Ramos (cell line): ENCODE data around the gene KLHDC10.
"Not testable (repeated sequence)": the region's sequence is repeated elsewhere in the genome, so short reads cannot be mapped to it uniquely, and the experiment has no call there.

Source experiments
- in situ Hi-C: fragments of 300-500 bp; cut with MboI; formaldehyde crosslinking; loops from one replicate; pipeline ENCODE4 v1.14.3; 2022; ENCODE audit warnings: low sequenced_read_pairs; ENCODE audit not compliant: unreplicated experiment

Gene KLHDC10, protein sequence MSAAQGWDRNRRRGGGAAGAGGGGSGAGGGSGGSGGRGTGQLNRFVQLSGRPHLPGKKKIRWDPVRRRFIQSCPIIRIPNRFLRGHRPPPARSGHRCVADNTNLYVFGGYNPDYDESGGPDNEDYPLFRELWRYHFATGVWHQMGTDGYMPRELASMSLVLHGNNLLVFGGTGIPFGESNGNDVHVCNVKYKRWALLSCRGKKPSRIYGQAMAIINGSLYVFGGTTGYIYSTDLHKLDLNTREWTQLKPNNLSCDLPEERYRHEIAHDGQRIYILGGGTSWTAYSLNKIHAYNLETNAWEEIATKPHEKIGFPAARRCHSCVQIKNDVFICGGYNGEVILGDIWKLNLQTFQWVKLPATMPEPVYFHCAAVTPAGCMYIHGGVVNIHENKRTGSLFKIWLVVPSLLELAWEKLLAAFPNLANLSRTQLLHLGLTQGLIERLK

DNA sequence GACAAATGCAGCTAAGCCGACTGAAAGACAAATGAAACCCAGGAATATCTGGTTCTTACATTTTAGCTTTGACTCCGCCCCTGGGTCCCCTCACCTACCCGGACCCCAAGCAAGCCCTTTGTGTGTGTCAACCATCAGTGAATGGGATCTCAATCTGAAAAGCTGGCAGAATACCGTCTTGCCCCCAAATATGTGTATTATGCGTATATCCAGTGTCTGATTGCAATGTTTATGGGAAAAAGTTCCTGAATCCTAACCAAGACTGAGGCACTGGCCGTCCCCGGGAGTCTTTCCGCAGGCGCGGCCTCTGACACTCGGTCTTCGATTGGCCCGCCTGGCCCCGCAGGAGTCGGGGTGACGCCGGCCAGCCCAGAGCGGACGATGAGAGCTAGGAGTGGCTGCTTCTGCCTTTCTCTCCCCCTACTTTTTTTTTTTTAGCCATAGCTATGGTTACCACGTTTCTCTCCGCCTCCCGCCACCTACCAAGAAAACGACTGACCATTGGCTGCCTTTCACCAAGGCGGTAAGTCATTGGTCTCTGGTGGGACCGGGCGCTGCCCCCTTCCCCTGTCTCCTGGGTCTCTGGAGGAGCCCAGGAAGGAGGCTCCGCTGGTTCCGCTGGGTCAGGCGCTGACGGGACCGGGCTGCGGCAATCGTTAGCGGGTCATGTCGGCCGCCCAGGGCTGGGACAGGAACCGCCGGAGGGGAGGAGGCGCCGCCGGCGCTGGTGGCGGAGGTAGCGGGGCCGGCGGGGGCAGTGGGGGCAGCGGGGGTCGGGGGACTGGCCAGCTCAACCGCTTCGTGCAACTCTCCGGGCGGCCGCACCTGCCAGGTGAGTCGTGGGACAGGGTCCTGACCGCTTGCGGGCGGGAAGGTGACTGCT is at the start of gene KLHDC10:
TSS of gene KLHDC10 (plus strand) at position 557 of the 883 bp plus-strand sequence. CDS start at position 667, 110 bp downstream.
- in situ Hi-C loops: loop anchor here (5.0 to 10.0 kb wide), 2 partner anchors 687 to 755 kb away; no protein-coding TSS in a partner anchor

DNA sequence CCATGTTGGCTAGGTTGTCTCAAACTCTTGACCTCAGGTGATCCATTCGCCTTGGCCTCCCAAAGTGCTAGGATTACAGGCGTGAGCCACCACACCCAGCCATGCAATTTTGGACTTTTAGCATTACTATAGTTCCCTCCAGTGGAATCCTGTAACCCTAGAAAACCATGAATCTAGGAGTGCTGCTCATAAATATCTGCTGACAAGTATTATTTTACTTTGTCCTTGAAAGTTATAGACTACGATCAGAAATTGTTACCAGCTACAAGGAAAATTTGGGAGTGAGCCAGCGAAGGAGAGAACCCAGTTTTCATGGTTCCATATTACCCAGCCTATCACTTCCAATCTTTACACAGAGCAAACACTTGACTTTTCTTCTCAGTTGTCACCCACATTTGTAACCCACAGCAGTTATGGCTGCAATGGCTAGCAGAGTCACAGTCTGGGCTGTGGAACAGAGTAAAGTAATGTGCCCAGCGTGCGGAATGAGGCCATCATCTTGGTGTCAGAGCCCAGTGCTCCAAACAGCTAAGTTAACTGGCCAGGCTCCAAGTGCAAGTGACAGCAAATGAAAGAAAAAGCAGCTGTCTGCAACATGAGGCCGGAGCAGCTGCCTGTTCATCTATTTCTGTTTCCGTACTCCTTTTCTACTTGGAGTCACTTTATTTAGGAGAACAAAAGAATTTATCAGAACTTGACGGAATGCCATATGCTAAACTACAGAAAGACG is 49.1 kb upstream of the KLHDC10 start:
- in situ Hi-C loops: loop anchor here (25.0 kb wide), 1 partner anchor 359 kb away; no protein-coding TSS in a partner anchor

DNA sequence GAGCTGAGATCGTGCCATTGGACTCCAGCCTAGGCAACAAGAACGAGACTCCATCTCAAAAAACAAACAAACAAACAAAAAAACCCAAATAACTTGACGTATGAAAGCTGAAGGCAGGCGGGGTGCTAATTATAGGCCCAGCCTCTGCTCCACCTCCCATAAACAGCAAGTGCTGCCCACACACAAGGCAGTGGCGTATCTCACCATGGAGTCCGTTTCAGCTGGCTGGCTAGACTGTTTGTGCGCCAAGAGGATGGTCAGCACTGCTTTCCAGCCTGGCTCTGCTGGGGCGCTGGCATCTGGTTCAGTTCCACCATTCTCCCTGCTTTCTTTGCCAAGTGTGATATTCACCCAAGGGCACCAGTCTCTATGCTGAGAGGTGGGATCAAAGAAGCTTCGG is 48.2 kb upstream of the KLHDC10 start:
- in situ Hi-C loops: loop anchor here (25.0 kb wide), 1 partner anchor 360 kb away; no protein-coding TSS in a partner anchor

DNA sequence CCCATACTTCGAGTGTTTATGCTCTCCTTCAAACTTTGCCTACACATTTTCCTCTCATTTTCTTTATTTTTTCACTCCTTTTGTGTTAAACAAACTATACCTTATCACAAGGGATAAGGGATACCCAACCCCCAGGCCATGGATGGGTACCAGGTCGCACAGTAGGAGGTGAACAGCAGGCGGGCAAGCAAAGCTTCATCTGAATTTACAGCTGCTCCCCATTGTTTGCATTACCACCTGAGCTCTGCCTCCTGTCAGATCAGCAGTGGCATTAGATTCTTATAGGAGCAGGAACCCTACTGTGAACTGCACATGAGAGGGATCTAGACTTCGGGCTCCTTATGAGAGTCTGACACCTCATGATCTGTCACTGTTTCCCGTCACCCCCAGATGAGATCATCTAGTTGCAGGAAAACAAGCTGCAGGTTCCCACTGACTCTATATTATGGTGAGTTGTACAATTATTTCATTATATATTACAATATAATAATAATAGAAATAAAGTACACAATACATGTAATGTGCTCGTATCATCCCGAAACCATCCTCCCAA is 47.6 kb upstream of the KLHDC10 start:
- in situ Hi-C loops: loop anchor here (25.0 kb wide), 1 partner anchor 360 kb away; no protein-coding TSS in a partner anchor

DNA sequence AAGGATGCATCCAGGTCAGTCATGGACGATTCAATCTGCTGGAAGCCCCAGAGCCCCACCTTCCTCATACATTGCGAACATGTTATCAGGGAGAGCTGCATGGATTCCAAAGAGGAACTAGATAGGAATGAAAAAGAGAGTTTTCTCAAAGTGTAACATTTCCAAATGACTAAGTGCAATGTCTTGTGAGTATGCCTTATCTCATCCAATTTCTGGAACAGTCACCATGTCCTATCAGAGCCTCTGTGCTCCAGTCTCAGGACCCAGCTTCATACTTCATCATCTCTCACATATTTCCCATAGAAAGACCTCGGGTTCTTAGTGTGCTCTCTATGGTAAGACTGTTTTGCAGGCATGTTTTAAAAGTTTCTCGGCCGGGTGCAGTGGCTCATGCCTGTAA is 45.9 kb upstream of the KLHDC10 start:
- in situ Hi-C loops: loop anchor here (25.0 kb wide), 1 partner anchor 362 kb away; no protein-coding TSS in a partner anchor

DNA sequence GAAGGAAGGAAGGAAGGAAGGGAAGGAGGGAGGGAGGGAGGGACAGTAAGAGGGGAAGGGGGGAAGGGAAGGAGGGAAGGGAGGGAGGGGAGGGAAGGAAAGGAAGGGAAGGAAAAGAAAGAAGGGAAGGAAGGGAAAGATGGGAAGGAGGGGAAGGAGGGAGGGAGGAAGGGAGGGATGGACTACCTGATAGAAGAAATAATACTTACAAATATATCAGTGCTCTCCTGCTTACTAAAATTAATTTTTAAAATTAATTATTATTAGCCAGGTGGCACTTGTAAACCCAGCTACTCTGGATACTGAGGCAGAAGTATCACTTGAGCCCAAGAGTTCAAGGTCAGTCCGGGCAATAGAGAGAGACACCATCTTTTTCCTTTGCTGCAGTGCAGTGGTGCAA is 37.6 kb upstream of the KLHDC10 start:
- in situ Hi-C loops: no loop called here

DNA sequence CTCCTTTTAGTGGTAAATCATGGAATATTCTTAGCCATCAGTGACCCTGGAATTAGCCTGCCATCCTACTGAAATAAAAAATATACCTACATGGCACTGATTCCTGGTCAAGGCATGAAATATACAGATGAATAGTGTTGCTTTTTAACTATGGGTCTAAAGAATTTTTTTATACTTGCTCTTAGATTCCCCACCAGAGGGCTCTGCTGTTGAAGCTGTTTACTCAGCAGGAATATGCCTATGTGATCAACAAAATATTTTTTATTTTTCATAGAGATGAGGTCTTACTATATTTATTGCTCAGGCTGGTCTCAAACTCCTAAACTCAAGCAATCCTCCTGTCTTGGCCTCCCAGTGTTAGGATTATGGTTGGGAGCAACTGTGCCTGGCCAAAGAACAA is 32.6 kb upstream of the KLHDC10 start:
- in situ Hi-C loops: no loop called here

DNA sequence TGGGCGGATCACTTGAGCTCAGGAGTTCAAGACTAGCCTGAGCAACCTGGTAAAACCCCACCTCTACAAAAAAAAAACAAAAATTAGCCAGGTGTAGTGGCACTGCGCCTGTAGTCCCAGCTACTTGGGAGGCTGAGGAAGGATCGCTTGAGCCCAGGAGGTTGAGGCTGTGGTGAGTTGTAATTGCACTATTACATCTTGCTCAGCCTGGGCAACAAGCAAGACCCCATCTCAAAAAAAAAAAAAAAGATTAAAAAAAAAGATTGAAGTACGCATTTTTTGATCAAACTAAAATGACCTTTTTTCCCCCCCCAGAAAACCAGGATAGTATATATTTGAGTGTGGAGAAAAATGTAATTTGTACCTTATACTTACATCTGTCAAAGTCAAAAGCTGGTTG is 29.8 kb upstream of the KLHDC10 start:
- in situ Hi-C loops: no loop called here

DNA sequence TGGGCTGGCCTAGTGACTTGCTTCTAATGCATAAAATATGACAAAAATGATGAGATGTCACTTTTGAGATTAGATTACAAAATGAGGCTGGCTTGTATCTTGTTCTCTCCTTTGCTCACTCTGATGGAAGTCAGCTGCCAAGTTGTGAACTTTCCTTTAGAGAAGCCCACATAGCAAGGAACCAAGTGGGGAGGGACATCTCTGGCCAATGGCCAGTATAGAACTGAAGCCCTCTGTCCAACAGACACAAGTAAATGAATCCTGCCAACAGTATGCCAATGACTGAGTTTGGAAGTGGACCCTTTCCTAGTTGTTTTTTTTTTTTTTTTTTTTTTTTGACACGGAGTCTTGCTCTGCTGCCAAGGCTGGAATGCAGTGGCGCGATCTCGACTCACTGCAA is 22.5 kb upstream of the KLHDC10 start:
- in situ Hi-C loops: no loop called here

DNA sequence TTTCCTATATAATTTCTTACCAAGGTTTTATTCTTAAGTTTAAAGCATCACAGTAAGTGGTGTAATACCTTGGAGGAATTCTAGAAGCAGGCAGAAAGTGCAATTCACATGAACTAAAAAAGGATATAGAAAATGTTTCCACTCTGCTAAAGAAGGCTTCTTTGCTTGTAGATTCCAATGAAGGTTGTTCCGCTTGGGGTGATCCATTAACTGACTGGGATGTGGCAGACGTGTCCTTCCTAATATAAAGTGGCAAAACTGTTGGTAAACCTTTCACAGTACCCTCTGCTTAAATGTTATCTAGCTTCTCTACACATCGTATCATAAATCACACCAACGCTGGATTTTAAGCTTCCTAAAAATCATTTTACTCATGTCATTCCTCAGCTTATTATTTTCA is 21.4 kb upstream of the KLHDC10 start:
- in situ Hi-C loops: no loop called here

DNA sequence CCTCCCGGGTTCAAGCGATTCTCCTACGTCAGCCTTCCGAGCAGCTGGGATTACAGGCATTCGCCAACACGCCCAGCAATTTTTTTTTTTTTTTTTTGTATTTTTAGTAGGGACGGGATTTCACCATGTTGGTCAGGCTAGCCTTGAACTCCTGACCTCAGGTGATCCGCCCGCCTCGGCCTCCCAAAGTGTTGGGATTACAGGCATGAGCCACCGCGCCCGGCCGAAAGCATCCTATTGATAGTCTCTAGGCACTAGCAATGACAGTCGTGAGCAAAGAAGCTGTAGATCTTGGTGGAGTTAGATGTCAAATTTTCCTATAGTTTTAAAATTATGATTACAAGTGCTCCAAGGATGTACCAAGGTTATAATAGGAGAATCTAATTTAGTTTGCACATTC is 18.1 kb upstream of the KLHDC10 start:
- in situ Hi-C loops: not testable (repeated sequence)

DNA sequence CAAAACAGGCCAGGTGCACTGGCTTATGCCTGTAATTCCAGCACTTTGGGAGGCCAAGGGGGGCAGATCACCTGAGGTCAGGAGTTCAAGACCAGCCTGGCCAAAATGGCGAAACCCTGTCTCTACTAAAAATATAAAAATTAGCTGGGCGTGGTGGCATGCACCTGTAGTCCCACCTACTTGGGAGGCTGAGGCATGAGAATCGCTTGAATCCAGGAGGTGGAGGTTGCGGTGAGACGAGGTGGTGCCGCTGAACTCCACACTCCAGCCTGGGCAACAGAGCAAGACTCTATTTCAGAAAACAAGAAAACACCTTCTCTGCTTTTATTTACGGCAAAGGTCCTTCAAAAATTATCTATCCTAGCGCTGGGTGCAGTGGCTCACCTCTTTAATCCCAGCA is 15.1 kb upstream of the KLHDC10 start:
- in situ Hi-C loops: not testable (repeated sequence)

DNA sequence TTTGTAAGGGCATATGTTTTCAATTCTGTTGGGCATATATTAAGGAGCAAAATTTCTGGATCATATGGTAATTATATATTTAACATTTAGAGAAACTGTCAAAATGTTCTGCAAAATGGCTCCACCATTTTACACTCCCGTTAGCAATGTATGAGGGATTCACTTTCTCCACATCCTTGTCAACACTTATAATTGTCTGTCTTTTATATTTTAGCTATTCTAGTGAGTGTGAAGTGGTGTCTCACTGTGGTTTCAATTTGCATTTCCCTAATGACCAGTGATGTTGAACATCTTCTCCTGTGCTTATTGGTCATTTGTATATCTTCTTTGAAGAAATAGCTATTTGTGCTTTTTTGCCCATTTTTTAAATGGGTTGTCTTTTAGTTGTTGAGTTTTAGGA is 8.1 kb upstream of the KLHDC10 start:
- in situ Hi-C loops: loop anchor here (10.0 kb wide), 1 partner anchor 763 kb away; no protein-coding TSS in a partner anchor

DNA sequence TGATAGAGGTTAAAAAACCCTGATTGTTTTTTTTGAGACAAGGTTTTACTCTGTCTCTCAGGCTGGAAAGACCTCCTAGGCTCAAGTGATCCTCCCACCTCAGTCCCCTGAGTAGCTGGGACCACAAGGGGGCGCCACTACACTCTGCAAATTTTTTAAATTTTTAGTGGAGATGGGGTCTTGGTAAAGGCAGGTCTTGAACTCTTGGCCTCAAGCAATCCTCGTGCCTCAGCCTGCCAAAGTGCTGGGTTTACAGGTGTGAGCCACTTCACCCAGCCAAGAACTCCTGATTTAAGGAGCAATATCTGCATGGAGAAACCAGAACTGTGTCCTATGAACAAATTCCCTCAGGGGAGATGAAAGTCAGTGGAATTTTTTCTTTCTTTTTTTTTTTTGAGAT is 7.3 kb upstream of the KLHDC10 start:
- in situ Hi-C loops: loop anchor here (10.0 kb wide), 1 partner anchor 762 kb away; no protein-coding TSS in a partner anchor

DNA sequence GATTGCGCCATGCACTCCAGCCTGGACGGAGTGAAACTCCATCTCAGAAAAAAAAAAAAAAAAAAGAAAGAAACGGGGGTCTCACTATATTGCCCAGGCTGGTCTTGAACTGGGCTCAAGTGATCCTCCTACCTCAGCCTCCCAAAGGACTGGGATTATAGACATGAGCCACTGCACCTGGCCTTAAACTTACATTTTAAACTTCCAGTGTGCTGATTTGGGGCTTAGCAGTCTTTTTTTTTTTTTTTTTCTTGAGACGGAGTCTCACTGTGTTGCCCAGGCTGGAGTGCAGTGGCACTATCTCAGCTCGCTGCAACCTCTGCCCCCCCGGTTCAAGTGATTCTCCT is 5.8 kb upstream of the KLHDC10 start:
- in situ Hi-C loops: loop anchor here (10.0 kb wide), 1 partner anchor 760 kb away; no protein-coding TSS in a partner anchor

DNA sequence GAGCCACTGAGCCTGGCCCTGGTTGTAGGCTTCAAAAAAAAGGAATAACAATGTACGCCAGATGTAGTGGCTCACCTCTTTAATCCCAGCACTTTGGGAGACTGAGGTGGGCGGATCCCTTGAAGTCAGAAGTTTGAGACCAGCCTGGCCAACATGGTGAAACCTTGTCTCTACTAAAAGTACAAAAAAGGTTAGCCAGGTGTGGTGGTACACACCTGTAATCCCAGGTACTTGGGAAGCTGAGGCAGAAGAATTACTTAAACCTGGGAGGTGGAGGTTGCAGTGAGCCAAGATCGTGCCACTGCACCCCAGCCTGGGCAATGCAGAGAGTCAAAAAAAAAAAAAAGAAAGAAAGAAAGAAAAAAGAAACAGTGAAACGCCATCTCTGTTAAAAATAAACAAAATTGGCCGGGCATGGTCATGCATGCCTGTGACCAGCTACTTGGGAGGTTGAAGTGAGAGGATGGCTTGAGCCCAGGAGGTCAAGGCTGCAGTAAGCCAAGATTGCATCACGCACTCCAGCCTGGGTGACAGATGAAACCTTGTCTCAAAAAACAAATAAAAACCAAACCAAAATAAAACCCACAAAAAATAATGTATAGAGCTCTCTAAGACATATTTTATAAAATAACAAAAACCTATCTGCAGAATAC is 4.7 kb upstream of the KLHDC10 start:
- in situ Hi-C loops: loop anchor here (5.0 to 10.0 kb wide), 2 partner anchors 692 to 759 kb away; no protein-coding TSS in a partner anchor

DNA sequence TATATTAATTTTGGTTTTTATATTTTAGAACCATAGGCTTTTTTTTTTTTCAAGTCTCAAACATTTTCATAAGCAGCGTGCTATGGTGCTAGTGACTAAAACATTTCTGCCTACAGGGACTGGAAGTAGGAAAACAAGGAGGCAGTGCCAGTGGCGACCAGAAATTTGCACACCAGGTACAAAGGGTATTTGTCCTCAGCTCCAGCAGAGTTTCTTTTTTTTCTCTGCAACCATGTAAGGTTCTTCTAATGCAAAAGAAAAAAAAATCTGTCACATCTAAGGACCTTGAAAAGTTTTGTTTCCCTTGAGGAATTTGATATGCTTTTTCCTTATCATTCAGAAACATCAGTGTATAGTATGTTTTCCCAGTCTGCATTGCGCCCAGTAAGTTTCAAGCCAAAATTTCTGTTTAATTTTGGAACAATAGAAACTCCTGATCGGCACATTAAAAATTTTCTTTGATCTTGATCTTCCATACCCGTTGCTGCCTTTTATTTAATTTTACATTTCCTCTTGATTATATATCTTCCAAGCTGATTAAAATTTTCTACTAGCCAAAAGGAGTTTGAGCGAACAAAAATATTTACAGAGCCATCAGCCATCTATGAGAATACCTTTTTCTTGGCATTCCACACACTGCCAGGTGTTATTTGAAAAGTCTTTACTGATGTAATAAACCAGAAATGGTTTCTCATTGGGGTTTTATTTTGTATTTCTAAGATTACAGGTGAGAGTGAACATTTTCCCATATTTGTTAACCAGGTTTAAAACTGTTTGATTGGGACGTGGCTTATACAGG is 956 bp upstream of the KLHDC10 start:
- in situ Hi-C loops: loop anchor here (5.0 to 10.0 kb wide), 2 partner anchors 688 to 755 kb away; no protein-coding TSS in a partner anchor

DNA sequence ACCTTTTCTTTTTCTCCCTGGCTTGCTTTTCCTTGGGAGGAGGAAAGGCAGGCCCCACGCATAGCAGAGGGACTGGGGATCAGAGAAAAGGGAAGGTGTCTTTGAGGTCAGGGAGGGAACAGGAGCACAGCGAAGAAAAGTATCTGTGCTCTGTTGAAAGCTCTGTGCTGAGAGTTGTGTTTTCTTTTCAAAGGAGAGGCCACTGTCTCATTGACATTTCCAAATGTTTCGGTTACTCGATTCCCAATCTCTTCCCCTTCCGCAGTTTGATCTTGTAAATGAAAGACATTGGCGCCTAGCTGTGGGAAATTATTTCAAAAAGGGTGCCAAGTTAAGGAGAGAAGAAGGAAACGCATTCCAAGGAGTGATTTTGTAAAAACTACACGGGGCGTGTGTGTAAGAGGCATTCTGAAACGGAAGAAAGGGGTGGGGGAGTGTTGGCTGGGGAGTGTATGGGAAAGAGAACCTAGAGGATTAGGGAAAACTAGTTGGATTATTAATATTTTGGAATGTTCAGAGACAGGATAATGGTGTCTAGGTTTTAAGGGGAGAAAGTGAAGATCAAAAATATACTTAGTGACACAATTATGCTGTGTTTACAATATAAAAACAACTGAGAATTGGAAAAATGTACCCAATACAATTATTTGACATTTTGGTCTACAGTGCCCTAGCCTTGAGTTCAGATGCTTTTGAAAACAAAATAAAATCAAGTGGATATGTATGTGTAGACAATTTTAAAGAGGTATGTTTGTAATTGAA is 708 bp downstream of the KLHDC10 start:
- in situ Hi-C loops: no loop called here
